ENCODE results near the gene SLAMF9. TPM values are rescaled to one million over a fixed set of nuclear protein-coding genes. Genes with fewer than 3 reads are reported as not detected.

The SLAMF9 gene
- not detected in 2 replicates for total RNA-seq
- long read RNA-seq = 0 reads

GRCh38 chr1:159953536-159954515 is at the start of gene SLAMF9:
Gene SLAMF9, minus strand, starts transcription at chr1:159954237. Its CDS starts 100 bp downstream, at chr1:159954137.
- DNase-seq (ENCODE audit: extremely low spot score, unreplicated experiment) = no peak
- H3K9me3 Mint-ChIP-seq (ENCODE audit: unreplicated experiment) = no peaks in the 10 kb centered on the region
- H3K4me1 Mint-ChIP-seq (ENCODE audit: unreplicated experiment) = no peaks in the 10 kb centered on the region
- TF ChIP-seq, protein P1, sequence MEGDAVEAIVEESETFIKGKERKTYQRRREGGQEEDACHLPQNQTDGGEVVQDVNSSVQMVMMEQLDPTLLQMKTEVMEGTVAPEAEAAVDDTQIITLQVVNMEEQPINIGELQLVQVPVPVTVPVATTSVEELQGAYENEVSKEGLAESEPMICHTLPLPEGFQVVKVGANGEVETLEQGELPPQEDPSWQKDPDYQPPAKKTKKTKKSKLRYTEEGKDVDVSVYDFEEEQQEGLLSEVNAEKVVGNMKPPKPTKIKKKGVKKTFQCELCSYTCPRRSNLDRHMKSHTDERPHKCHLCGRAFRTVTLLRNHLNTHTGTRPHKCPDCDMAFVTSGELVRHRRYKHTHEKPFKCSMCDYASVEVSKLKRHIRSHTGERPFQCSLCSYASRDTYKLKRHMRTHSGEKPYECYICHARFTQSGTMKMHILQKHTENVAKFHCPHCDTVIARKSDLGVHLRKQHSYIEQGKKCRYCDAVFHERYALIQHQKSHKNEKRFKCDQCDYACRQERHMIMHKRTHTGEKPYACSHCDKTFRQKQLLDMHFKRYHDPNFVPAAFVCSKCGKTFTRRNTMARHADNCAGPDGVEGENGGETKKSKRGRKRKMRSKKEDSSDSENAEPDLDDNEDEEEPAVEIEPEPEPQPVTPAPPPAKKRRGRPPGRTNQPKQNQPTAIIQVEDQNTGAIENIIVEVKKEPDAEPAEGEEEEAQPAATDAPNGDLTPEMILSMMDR (IDR thresholded peaks at IDR 0.05) = no peak
- peaks cover 40% of the 10 kb centered on the region for H3K27me3 Mint-ChIP-seq (ENCODE audit: unreplicated experiment)
- H3K4me3 Mint-ChIP-seq (ENCODE audit: unreplicated experiment) = no peak within 1 kb of the TSS
- H3K36me3 Mint-ChIP-seq (ENCODE audit: unreplicated experiment) = no peaks in the 10 kb centered on the region
- no peak within 1 kb of the TSS for H3K27ac Mint-ChIP-seq (ENCODE audit: unreplicated experiment)

GRCh38 chr1:160001440-160001839 is 47.4 kb upstream of the SLAMF9 start:
- Mint-ChIP-seq H3K27me3 (ENCODE audit: unreplicated experiment) (peaks cover 13% of the 10 kb centered on the region), H3K4me1 (ENCODE audit: unreplicated experiment) (peaks cover 4% of the 10 kb centered on the region), H3K36me3 (ENCODE audit: unreplicated experiment) (no peaks in the 10 kb centered on the region), H3K4me3 (ENCODE audit: unreplicated experiment) (no peak overlapping the region), H3K9me3 (ENCODE audit: unreplicated experiment) (no peaks in the 10 kb centered on the region), H3K27ac (ENCODE audit: unreplicated experiment) (no peak overlapping the region)
- TF ChIP-seq, protein P1 (IDR thresholded peaks at IDR 0.05) = no peak
- no peak for DNase-seq (ENCODE audit: extremely low spot score, unreplicated experiment)

DNA sequence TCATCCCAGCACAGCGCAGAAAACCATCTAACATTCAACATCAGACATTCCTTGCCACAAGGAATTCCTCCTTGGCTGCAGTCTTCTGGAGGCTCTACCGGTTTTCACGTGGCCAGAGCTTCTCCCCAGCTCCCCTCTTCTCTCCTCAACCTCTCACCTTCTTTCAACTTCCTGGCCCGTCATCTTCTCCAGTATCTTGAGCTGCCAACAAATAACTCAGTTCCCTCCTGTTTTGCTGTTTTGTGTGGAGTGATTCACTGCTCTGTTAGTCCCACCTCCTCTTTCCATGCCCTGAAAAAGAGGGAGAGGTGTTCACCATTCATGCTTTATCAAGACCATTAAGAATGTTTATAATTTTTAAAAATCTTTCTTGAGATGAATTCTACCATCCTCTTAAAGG is 45.2 kb upstream of the SLAMF9 start:
- H3K9me3 Mint-ChIP-seq (ENCODE audit: unreplicated experiment) = no peaks in the 10 kb centered on the region
- no peak overlapping the region for H3K4me3 Mint-ChIP-seq (ENCODE audit: unreplicated experiment)
- H3K36me3 Mint-ChIP-seq (ENCODE audit: unreplicated experiment) = no peaks in the 10 kb centered on the region
- no peak for DNase-seq (ENCODE audit: extremely low spot score, unreplicated experiment)
- H3K4me1 Mint-ChIP-seq (ENCODE audit: unreplicated experiment) = peaks cover 7% of the 10 kb centered on the region
- H3K27me3 Mint-ChIP-seq (ENCODE audit: unreplicated experiment) = peaks cover 11% of the 10 kb centered on the region
- TF ChIP-seq, protein P1 (IDR thresholded peaks at IDR 0.05) = no peak
- no peak overlapping the region for H3K27ac Mint-ChIP-seq (ENCODE audit: unreplicated experiment)

- Mint-ChIP-seq H3K4me3 (ENCODE audit: unreplicated experiment) (no peak overlapping the region), H3K27me3 (ENCODE audit: unreplicated experiment) (peaks cover 15% of the 10 kb centered on the region), H3K27ac (ENCODE audit: unreplicated experiment) (no peak overlapping the region), H3K36me3 (ENCODE audit: unreplicated experiment) (no peaks in the 10 kb centered on the region), H3K4me1 (ENCODE audit: unreplicated experiment) (peaks cover 7% of the 10 kb centered on the region), H3K9me3 (ENCODE audit: unreplicated experiment) (no peaks in the 10 kb centered on the region)
- DNase-seq (ENCODE audit: extremely low spot score, unreplicated experiment) = no peak
- TF ChIP-seq, protein P1 (IDR thresholded peaks at IDR 0.05) = no peak
These were observed 42.6 kb upstream of the SLAMF9 start for GRCh38 chr1:159996653-159997052.

DNA sequence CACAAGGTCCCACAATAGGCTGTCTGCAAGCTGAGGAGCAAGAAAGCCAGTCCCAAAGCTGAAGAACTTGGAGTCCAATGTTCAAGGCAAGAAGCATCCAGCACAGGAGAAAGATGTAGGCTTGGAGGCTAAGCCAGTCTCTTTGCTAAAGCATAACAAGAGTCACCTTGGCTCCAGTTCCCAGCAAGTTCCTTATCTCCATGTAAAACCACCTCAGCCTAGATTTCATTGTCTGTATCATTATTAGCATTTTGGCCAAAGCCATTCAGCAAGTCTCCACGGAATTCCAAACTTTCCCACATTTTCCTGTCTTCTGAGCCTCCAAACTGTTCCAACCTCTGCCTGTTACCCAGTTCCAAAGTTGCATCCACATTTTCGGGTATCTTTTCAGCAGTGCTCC is 40.9 kb upstream of the SLAMF9 start:
- H3K27ac Mint-ChIP-seq (ENCODE audit: unreplicated experiment) = no peak overlapping the region
- TF ChIP-seq, protein P1 (IDR thresholded peaks at IDR 0.05) = no peak
- peaks cover 25% of the 10 kb centered on the region for H3K27me3 Mint-ChIP-seq (ENCODE audit: unreplicated experiment)
- no peaks in the 10 kb centered on the region for H3K36me3 Mint-ChIP-seq (ENCODE audit: unreplicated experiment)
- peaks cover 7% of the 10 kb centered on the region for H3K4me1 Mint-ChIP-seq (ENCODE audit: unreplicated experiment)
- no peak for DNase-seq (ENCODE audit: extremely low spot score, unreplicated experiment)
- no peak overlapping the region for H3K4me3 Mint-ChIP-seq (ENCODE audit: unreplicated experiment)
- H3K9me3 Mint-ChIP-seq (ENCODE audit: unreplicated experiment) = no peaks in the 10 kb centered on the region
